ENCODE results near the gene RAB12.

DNA sequence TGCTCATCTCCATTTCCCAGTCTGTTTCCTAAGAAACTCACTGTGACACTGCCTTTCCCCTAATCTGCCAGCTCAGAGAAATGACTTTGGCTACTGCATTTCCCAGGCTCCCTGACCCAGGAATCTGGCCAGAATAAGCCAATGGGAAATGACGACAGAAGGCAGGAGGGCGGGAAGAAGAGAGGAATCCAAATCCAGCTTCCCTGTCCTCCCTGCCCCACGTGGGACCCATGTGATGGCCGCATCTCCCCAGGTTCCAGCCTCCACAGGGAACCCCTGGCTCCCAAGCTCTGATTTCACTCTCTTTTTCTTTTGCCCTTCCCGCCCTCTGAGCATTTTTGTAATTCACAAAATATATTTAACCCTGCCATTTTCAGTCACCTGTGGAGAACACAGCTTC lies 37.8 kb upstream of the RAB12 start:
- no peak for TF ChIP-seq EZH2phosphoT487 (conservative IDR thresholded peaks at IDR 0.05; ENCODE audit: low read length)
- TF ChIP-seq, protein P1, sequence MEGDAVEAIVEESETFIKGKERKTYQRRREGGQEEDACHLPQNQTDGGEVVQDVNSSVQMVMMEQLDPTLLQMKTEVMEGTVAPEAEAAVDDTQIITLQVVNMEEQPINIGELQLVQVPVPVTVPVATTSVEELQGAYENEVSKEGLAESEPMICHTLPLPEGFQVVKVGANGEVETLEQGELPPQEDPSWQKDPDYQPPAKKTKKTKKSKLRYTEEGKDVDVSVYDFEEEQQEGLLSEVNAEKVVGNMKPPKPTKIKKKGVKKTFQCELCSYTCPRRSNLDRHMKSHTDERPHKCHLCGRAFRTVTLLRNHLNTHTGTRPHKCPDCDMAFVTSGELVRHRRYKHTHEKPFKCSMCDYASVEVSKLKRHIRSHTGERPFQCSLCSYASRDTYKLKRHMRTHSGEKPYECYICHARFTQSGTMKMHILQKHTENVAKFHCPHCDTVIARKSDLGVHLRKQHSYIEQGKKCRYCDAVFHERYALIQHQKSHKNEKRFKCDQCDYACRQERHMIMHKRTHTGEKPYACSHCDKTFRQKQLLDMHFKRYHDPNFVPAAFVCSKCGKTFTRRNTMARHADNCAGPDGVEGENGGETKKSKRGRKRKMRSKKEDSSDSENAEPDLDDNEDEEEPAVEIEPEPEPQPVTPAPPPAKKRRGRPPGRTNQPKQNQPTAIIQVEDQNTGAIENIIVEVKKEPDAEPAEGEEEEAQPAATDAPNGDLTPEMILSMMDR (IDR thresholded peaks at IDR 0.05; ENCODE audit: insufficient read depth, low read length, poor library complexity, severe bottlenecking) = no peak
